Uterus (tissue), 4 donors: ENCODE results near the gene SCLY. TPM values are rescaled to one million over a fixed set of nuclear protein-coding genes. Genes with fewer than 3 reads are reported as not detected.

Experiments used
- DNase-seq, 2 donors: peaks; one replicate each; pipeline ENCODE4 v3.0.0-alpha.2; 2019 to 2020
- H3K27ac ChIP-seq, 2 donors: fragments of 200-600 bp; sonication (generic); 1 replicate in 1 of 2; 2 replicates in 1 of 2; pipeline ENCODE4 v1.5.1; 2016 to 2018
- H3K27me3 ChIP-seq, 2 donors: fragments of 200-600 bp; sonication (generic); one replicate each; pipeline ENCODE4 v1.5.1; 2018 to 2019; ENCODE audit warnings: control low read depth in 1 of 2
- H3K36me3 ChIP-seq, 2 donors: fragments of 200-600 bp; sonication (generic); one replicate each; pipeline ENCODE4 v1.5.1; 2019; ENCODE audit warnings: control low read depth in 1 of 2
- H3K4me1 ChIP-seq, 2 donors: fragments of 200-600 bp; sonication (generic); one replicate each; pipeline ENCODE4 v1.5.1; 2018 to 2019; ENCODE audit warnings: control low read depth in 1 of 2
- H3K4me3 ChIP-seq, 2 donors: fragments of 200-600 bp; sonication (generic); 1 replicate in 1 of 2; 2 replicates in 1 of 2; pipeline ENCODE4 v1.5.1; 2018 to 2019; ENCODE audit warnings: mild to moderate bottlenecking in 1 of 2
- H3K9me3 ChIP-seq, 2 donors: fragments of 200-600 bp; sonication (generic); one replicate each; pipeline ENCODE4 v1.5.1; 2019; ENCODE audit warnings: control low read depth in 1 of 2
- CTCF ChIP-seq, 4 experiments: fragments of 200-600 bp in 2 of 4; fragments of 450-650 bp in 2 of 4; sonication (generic) in 2 of 4; IDR thresholded peaks; one replicate each; pipeline ENCODE4 v1.5.1; 2016 to 2019; ENCODE audit warnings: antibody characterized with exemption in 4 of 4, mild to moderate bottlenecking in 2 of 4, moderate library complexity in 1 of 4
- POLR2A ChIP-seq, 2 donors: fragments of 450-650 bp; IDR thresholded peaks; one replicate each; pipeline ENCODE4 v1.6.1; 2016; ENCODE audit warnings: antibody characterized with exemption in 2 of 2, mild to moderate bottlenecking in 1 of 2, moderate library complexity in 1 of 2
- intact Hi-C: fragments of 100-400 bp; cut with DNase I; formaldehyde crosslinking; loops from one replicate; pipeline ENCODE4 v1.15.1; 2023; ENCODE audit warnings: low total_unique reads
- total RNA-seq, 4 donors: library from RNA; depleted of rRNA in 3 of 4; stranded (reverse); fragments of >200 nt in 3 of 4; gene quantifications; one replicate each; pipeline versions ENCODE4 v1.1.0 to v1.2.4, GENCODE V29; 2014 to 2023
- donor health status: DM: yes; HTN: yes; CAD: no.

The SCLY gene
- total RNA-seq, 4 donors from 2014 or later: 5.1 to 26.0 (median 12.8) TPM

GRCh38 chr2:238128534-238129001 lies 67.8 kb downstream of the SCLY start:
- Histone ChIP-seq H3K27me3 (no peaks in the 10 kb centered on the region), H3K4me1 (no peaks in the 10 kb centered on the region), H3K27ac (no peak overlapping the region), H3K36me3 (no peaks in the 10 kb centered on the region), H3K4me3 (no peak overlapping the region), H3K9me3 (no peaks in the 10 kb centered on the region)
- no peak for TF ChIP-seq POLR2A (IDR thresholded peaks at IDR 0.05)
- TF ChIP-seq CTCF (IDR thresholded peaks at IDR 0.05): no peak
- no peak for DNase-seq
- intact Hi-C loops: no loop called here

DNA sequence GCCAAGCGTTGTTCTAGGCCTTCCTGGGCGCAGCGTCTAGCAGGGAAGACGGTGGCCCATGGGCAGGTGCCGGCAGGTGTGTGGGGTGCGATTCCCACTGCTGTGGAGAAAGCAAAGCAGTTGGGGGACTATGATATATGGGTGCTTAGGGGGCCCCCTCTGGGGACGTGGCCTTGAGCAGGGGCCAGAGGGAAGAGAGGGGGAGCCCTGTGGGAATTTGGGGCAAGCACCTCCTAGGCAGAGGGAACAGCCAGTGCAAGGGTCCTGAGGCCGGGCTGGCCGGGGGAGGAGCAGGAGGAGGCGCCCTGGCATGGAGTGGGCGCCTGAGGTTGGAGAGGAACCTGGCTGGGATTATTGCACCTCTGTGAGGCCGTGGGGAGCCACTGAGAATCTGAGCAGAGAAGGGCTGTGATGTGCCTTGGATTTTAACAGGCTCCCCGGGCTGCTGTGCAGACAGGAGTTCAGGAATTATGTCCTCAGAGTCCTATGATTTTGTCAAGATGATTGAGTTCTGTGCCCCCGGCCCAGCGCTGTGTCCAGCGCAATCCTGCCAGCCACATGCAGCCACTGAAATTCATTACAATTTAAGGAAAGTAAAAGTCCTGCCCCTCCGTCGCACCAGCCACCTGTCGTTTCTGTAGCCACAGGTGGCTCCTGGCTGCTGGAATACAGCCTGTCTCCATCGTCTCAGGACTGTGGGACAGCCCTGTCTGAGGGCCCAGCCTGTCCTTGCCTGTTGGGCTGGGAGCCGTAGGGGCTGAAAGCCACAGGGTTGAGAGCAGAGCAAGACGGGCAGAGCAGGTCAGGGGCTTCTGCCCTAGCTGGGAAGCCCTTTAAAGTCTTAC lies 68.6 kb downstream of the SCLY start:
- no peaks in the 10 kb centered on the region for H3K4me1 ChIP-seq
- no peak overlapping the region for H3K27ac ChIP-seq
- intact Hi-C loops: no loop called here
- TF ChIP-seq CTCF (IDR thresholded peaks at IDR 0.05): no peak
- no peak for TF ChIP-seq POLR2A (IDR thresholded peaks at IDR 0.05)
- no peak for DNase-seq
- no peak overlapping the region for H3K4me3 ChIP-seq
- no peaks in the 10 kb centered on the region for H3K36me3 ChIP-seq
- no peaks in the 10 kb centered on the region for H3K9me3 ChIP-seq
- H3K27me3 ChIP-seq: no peaks in the 10 kb centered on the region

GRCh38 chr2:238130111-238130695 lies 69.4 kb downstream of the SCLY start:
- Histone ChIP-seq H3K4me3 (no peak overlapping the region), H3K36me3 (no peaks in the 10 kb centered on the region), H3K4me1 (no peaks in the 10 kb centered on the region), H3K27ac (no peak overlapping the region), H3K9me3 (no peaks in the 10 kb centered on the region), H3K27me3 (no peaks in the 10 kb centered on the region)
- no peak for DNase-seq
- TF ChIP-seq POLR2A (IDR thresholded peaks at IDR 0.05) (no peak), CTCF (IDR thresholded peaks at IDR 0.05) (no peak)
- intact Hi-C loops: no loop called here

GRCh38 chr2:238130696-238131628 lies 70.2 kb downstream of the SCLY start:
- H3K4me1 ChIP-seq: no peaks in the 10 kb centered on the region
- H3K4me3 ChIP-seq: no peak overlapping the region
- no peaks in the 10 kb centered on the region for H3K27me3 ChIP-seq
- no peaks in the 10 kb centered on the region for H3K36me3 ChIP-seq
- H3K27ac ChIP-seq: no peak overlapping the region
- no peak for TF ChIP-seq CTCF (IDR thresholded peaks at IDR 0.05)
- TF ChIP-seq POLR2A (IDR thresholded peaks at IDR 0.05): no peak
- no peak for DNase-seq
- no peaks in the 10 kb centered on the region for H3K9me3 ChIP-seq
- intact Hi-C loops: no loop called here
